HS-5 (cell line): ENCODE data around the gene TLX1.

Experiments used
- DNase-seq: peaks from one replicate; pipeline ENCODE4 v3.0.0-alpha.2; 2012; ENCODE audit warnings: low read depth

Gene TLX1

GRCh38 chr10:101112799-101113594 is 18.1 kb upstream of the TLX1 start:
- DNase-seq = no peak

- no peak for DNase-seq
These were observed 17.2 kb upstream of the TLX1 start for GRCh38 chr10:101113890-101114403.

GRCh38 chr10:101114646-101115045 is 16.5 kb upstream of the TLX1 start:
- no peak for DNase-seq

GRCh38 chr10:101116754-101117153 is 14.3 kb upstream of the TLX1 start:
- DNase-seq = no peak

GRCh38 chr10:101118031-101118430 is 13.1 kb upstream of the TLX1 start:
- DNase-seq = no peak

- no peak for DNase-seq
These were observed 10.6 kb upstream of the TLX1 start for GRCh38 chr10:101120520-101120883.

- DNase-seq = no peak
These were observed 10.0 kb upstream of the TLX1 start for GRCh38 chr10:101120884-101121653.

- no peak for DNase-seq
These were observed 9.5 kb upstream of the TLX1 start for GRCh38 chr10:101121654-101122031.

- no peak for DNase-seq
These were observed 8.6 kb upstream of the TLX1 start for GRCh38 chr10:101122270-101123084.

- no peak for DNase-seq
These were observed 7.8 kb upstream of the TLX1 start for GRCh38 chr10:101123085-101123814.

- no peak for DNase-seq
These were observed 7.1 kb upstream of the TLX1 start for GRCh38 chr10:101123815-101124617.

GRCh38 chr10:101124933-101125332 is 6.2 kb upstream of the TLX1 start:
- no peak for DNase-seq

GRCh38 chr10:101126684-101127628 is 4.1 kb upstream of the TLX1 start:
- no peak for DNase-seq

- no peak for DNase-seq
These were observed 959 bp upstream of the TLX1 start for GRCh38 chr10:101130141-101130540.

- DNase-seq = no peak
These were observed 999 bp downstream of the TLX1 start for GRCh38 chr10:101131962-101132635.

- no peak for DNase-seq
These were observed 1.8 kb downstream of the TLX1 start for GRCh38 chr10:101132636-101133473.

- no peak for DNase-seq
These were observed 2.6 kb downstream of the TLX1 start for GRCh38 chr10:101133489-101134298.
